HK-2 (cell line): Measurements from ENCODE around the gene ALPP.
"Not testable (repeated sequence)": the region's sequence is repeated elsewhere in the genome, so short reads cannot be mapped to it uniquely, and the experiment has no call there.

Experiments
- DNase-seq: peaks from one replicate; pipeline ENCODE4 v3.0.0-alpha.2; 2018; ENCODE audit not compliant: unreplicated experiment

The ALPP gene

GRCh38 chr2:232363784-232364615 is 14.6 kb upstream of the ALPP start:
- no peak for DNase-seq

DNA sequence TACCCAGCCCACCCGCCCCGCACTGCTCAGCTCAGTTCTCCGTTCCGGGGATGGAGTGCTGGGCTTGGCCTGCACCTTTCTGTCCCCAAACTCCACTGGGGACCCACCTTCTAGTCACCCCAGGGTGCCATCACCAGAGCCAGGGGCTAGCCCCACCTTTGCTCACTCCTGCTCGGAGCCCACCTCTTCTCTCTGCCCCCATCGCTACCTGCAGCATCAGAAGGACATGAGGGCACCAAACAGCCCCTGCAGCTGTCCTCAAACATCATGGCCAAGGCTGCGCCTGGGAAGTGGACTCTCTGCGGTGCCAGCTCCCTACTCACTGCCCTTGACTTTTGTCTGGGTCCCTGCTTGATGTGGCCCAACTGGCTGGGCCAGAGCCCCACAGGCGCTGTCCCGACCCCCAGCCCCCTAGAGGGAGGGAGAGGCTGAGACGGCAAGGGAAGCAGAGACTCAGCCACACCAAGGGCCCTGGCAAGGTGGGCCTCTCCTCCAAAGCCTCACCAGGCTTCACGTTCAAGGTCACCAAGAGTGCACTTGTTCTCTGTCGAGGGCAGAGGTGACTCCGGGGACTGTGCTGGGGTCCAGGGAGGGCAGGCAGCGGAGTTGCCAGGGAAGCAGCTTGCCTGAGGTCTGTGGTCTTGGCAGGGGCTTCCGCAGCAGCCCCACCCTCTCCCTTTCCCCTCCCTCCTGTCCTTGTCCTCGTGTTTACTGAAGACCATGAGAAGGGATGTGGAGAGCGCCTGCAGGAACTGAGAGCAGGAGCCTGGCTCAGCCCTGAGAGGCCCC is 13.6 kb upstream of the ALPP start:
- not testable (repeated sequence) for DNase-seq

DNA sequence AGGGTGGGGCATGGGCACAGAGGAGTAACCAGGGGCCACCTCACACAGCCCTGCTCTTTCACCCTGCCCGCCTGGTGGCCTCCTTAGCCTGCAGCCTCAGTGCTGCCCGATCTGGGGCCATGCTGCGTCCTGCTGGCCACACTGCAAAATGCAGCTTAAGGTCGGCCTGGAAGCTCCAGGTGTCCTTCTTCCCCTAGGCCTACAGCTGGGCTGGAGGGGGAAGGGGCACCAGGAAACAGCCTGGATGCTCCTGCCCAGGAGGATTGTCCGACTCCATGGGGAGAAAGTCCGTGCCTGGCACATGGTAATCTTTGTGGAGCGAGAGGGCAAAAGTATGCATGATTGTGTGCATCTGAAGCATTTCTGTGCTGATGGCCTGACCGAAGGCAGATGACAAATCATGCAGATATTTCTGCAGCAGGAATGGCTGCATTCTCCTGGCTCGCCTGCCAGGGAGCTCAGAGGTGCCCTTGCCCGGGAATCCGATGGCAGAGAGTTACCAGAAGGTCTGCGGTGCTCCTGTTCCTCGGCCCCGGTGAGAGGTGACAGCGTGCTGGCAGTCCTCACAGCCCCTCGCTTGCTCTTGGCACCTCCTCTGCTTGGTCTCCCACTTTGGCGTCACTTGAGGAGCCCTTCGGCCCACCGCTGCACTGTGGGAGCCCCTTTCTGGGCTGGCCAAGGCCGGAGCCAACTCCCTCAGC is 12.8 kb upstream of the ALPP start:
- peak; percentile 53 for DNase-seq

DNA sequence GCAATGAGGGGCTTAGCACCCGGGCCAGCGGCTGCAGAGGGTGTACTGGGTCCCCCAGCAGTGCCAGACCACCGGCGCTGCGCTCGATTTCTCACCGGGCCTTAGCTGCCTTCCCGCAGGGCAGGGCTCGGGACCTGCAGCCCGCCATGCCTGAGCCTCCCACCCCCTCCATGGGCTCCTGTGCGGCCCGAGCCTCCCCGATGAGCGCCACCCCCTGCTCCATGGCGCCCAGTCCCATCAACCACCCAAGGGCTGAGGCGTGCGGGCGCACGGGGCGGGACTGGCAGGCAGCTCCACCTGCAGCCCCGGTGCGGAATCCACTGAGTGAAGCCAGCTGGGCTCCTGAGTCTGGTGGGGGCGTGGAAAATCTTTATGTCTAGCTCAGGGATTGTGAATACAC is 12.1 kb upstream of the ALPP start:
- DNase-seq: not testable (repeated sequence)

GRCh38 chr2:232367016-232367415 is 11.5 kb upstream of the ALPP start:
- DNase-seq: no peak

- DNase-seq: no peak
Measured at GRCh38 chr2:232367591-232368233, 10.8 kb upstream of the ALPP start.

DNA sequence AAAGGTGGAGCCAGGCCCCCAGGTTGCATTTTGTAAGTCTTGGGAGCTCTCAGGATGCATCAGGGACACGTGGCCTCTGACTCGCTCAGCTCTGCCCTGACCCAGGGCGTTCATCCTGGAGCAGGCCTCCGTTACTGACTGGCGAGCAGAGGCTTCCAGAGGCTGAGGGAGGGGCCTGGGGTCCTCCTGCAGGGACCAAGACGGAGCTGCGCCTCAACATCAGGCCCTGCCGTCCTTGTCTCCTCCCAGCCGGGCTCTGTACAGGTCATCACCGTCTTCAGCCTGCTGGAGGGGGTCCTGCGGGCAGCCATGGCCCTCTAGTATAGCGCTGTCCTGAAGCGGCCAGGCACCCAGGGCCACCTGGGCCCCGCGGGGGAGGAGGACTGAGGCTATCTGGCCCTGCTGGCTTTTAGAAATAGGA is 10.2 kb upstream of the ALPP start:
- peak; percentile 64 for DNase-seq

DNA sequence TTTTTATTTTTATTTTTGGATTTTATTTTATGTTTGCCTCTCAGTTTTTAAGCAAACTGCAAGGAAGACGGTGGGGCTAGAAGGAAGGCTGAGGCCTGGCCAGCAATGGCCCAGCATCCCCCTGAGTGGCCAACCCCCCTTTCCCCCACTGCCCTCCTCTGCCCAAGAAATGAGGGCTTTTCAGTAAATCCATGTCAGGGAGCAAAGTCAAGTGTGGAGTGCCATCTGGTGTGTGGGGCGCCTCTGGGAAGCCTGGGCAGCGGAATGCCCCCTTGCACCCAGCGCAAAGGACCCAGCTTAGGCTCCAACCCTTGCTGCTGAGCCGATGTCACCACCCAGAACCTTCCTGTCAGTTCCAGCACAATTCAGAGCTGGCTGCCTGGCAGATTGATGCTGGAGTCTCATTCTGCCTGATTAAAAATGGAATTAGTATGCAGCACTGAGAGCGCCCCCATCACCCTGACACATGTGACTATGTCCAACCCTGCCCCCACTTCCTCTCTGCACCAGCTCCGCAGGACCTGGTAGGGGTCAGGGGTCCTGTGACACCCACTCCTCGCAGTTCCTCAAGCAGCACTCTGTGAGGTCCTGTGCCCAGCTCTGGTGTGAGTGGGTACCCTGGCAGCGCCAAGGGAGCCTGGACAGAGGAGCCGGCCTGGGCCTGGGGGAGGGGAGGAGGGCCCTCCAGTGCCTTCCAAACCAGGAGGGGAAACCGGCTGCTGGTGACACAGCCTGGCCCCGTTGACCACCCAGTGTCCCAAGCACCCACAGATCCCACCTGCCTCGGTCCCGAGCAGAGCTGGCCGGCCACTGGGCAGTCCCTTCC is 9.2 kb upstream of the ALPP start:
- no peak for DNase-seq

- not testable (repeated sequence) for DNase-seq
Measured at GRCh38 chr2:232370007-232370406, 8.5 kb upstream of the ALPP start.

DNA sequence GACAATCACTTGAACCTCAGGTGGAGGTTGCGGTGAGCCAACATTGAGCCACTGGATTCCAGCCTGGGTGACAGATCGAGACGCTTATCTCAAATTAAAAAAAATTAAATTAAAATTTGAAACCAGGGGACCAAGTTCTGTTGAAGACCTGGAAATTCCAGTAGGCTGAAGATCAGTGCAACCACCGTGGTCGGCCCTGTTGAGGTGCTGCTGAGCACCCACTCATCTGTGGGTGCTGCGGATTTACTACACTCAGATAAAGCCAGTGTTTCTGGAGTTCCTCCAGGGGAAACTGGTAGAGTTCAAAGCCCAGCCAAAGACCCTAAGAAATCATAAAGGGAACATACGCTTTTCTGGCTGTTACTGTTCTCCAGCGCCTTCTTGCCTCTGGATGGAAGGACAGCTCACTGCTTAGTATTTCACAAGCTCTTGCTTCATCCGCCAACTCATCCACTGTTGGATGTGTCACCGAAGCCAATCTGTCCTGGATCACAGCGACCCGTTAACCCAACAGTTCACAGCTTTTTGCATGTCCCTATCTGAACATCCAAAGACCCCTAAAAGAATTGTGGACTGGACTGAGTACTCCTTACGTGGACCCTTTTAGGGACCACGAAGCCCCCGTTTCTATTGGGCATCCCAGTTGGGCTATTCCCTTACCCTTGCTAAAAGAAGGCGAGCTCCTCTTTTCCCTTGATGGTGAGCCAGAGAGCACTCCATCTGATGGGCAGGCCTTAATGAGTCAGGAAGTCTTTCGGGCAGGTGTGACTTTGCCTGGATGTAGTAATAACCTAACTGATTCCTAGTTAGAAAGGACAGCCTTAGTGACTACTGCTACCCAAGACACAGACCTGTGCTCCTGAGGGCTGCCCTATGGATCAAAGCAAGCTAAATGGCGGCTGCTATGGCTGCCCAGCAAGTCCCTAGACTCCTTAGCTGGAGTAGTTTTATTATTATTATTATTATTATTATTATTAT is 6.0 kb upstream of the ALPP start:
- no peak for DNase-seq

- no peak for DNase-seq
Measured at GRCh38 chr2:232374356-232374755, 4.2 kb upstream of the ALPP start.

GRCh38 chr2:232375164-232375563 is 3.4 kb upstream of the ALPP start:
- no peak for DNase-seq

- DNase-seq: no peak
Measured at GRCh38 chr2:232376260-232376659, 2.3 kb upstream of the ALPP start.

DNA sequence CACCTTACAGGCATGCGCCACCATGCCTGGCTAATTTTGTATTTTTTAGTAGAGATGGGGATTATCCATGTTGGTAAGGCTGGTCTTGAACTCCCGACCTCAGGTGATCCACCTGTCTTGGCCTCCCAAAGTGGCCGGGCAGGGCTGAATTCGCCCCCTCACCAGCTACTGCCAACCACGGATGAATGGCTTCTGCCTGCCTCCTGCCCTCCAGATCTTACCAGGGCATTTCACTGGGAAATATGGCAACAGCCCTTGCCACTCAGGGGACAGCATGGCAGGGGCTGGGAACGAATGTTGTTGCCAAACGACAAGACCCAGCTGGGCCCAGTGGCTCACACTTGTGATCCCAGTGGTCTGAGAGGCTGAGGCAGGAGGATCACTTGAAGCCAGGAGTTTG is 1.8 kb upstream of the ALPP start:
- no peak for DNase-seq

GRCh38 chr2:232377319-232377718 is 1.2 kb upstream of the ALPP start:
- no peak for DNase-seq

- DNase-seq: no peak
Measured at GRCh38 chr2:232377841-232378734, 463 bp upstream of the ALPP start.

- not testable (repeated sequence) for DNase-seq
Measured at GRCh38 chr2:232379610-232380590, 1.3 kb downstream of the ALPP start.
